H1 (cell line): ENCODE results near the gene TMA7. TPM values are rescaled to one million over a fixed set of nuclear protein-coding genes. Genes with fewer than 3 reads are reported as not detected.

Experiments used
- CTCF ChIA-PET: fragments of 300-600 bp; sonication (Branson Sonifier 250); formaldehyde crosslinking; loops from one replicate; lab custom pipeline; 2021; ENCODE audit not compliant: partially characterized antibody; lab: Charles Lee
- POLR2A ChIA-PET: fragments of 300-600 bp; sonication (Branson Sonifier 250); formaldehyde crosslinking; loops from one replicate; lab custom pipeline; 2021; ENCODE audit warnings: inconsistent platforms; ENCODE audit not compliant: partially characterized antibody; lab: Charles Lee
- DNase-seq, 2 experiments: peaks; one replicate each; pipeline versions ENCODE4 v3.0.0 to v3.0.0-alpha.2; 2010 to 2022; ENCODE audit warnings: low spot score in 2 of 2, low read depth in 1 of 2, mixed read lengths in 1 of 2
- FAIRE-seq: peaks from 2 replicates; lab custom pipeline; 2011; peaks lifted over from hg19 to GRCh38; lab: Jason Lieb, UNC
- H2AFZ ChIP-seq: 2 replicates; pipeline ENCODE4 v1.8.1; 2012; ENCODE audit warnings: low read length, inconsistent platforms
- H2AK5ac ChIP-seq: 2 replicates; pipeline ENCODE4 v1.6.1; 2013; ENCODE audit warnings: low read depth, low read length
- H2BK120ac ChIP-seq: replicated peaks from 2 replicates; pipeline ENCODE3; 2013; ENCODE audit warnings: low read depth, low read length, inconsistent platforms
- H2BK12ac ChIP-seq: 2 replicates; pipeline ENCODE4 v1.6.1; 2013; ENCODE audit warnings: low read depth, low read length
- H2BK15ac ChIP-seq: 2 replicates; pipeline ENCODE4 v1.6.1; 2013; ENCODE audit warnings: low read length
- H2BK20ac ChIP-seq: 2 replicates; pipeline ENCODE4 v1.6.1; 2013; ENCODE audit warnings: low read length
- H2BK5ac ChIP-seq: 2 replicates; pipeline ENCODE4 v1.6.1; 2013; ENCODE audit warnings: low read depth, low read length
- H3K14ac ChIP-seq: 2 replicates; pipeline ENCODE4 v1.6.1; 2013; ENCODE audit warnings: inconsistent platforms; ENCODE audit not compliant: insufficient read length
- H3K18ac ChIP-seq: 2 replicates; pipeline ENCODE4 v1.6.1; 2013; ENCODE audit warnings: low read length; ENCODE audit errors: extremely low read depth
- H3K23ac ChIP-seq: 2 replicates; pipeline ENCODE4 v1.6.1; 2013; ENCODE audit warnings: inconsistent platforms; ENCODE audit not compliant: insufficient read length
- H3K23me2 ChIP-seq: 2 replicates; pipeline ENCODE4 v1.6.1; 2013; ENCODE audit warnings: low read depth, low read length
- H3K27ac ChIP-seq: 2 replicates; pipeline ENCODE4 v1.6.1; 2011; ENCODE audit warnings: low read depth, low read length, inconsistent platforms
- H3K27me3 ChIP-seq, 4 experiments: replicated peaks in 1 of 4; 1 replicate in 1 of 4; 2 replicates in 3 of 4; pipeline versions ENCODE4 v1.6.1 to v1.8.1; 2011 to 2013; ENCODE audit warnings: low read length in 3 of 4, mild to moderate bottlenecking in 3 of 4, inconsistent platforms in 2 of 4, mixed read lengths in 2 of 4, moderate library complexity in 1 of 4; ENCODE audit not compliant: control insufficient read depth in 3 of 4, insufficient read depth in 3 of 4; ENCODE audit errors: extremely low read depth in 1 of 4
- H3K36me3 ChIP-seq, 4 experiments: 2 replicates each; pipeline versions ENCODE4 v1.6.1 to v1.8.1; 2011 to 2013; ENCODE audit warnings: mild to moderate bottlenecking in 4 of 4, low read length in 3 of 4, moderate library complexity in 2 of 4, control low read depth in 1 of 4, inconsistent platforms in 1 of 4; ENCODE audit not compliant: insufficient read depth in 4 of 4, control insufficient read depth in 2 of 4
- H3K4ac ChIP-seq: replicated peaks from 2 replicates; pipeline ENCODE3; 2013; ENCODE audit warnings: low read length, low read depth, mixed read lengths, inconsistent platforms; ENCODE audit not compliant: insufficient read length
- H3K4me1 ChIP-seq, 4 experiments: replicated peaks in 1 of 4; 1 replicate in 1 of 4; 2 replicates in 3 of 4; pipeline versions ENCODE4 v1.6.1 to v1.8.1; 2011 to 2013; ENCODE audit warnings: low read length in 3 of 4, inconsistent platforms in 2 of 4, mixed read lengths in 1 of 4; ENCODE audit not compliant: insufficient read depth in 4 of 4, control insufficient read depth in 3 of 4
- H3K4me2 ChIP-seq, 2 experiments: 2 replicates each; pipeline versions ENCODE4 v1.6.1 to v1.8.1; 2011 to 2013; ENCODE audit warnings: low read depth in 2 of 2, low read length in 2 of 2, control low read depth in 1 of 2, inconsistent platforms in 1 of 2, mild to moderate bottlenecking in 1 of 2; ENCODE audit not compliant: insufficient read depth in 1 of 2
- H3K4me3 ChIP-seq, 4 experiments: fragments of 200-600, 300-600 bp in 1 of 4; sonication (generic), shearing (Covaris generic), sonication (Bioruptor Twin) in 1 of 4; 2 replicates each; pipeline versions ENCODE4 v1.5.1 to v1.8.1; 2011 to 2016; ENCODE audit warnings: low read length in 4 of 4, low read depth in 3 of 4, control low read depth in 2 of 4, inconsistent platforms in 2 of 4, mild to moderate bottlenecking in 2 of 4, mixed read lengths in 1 of 4, moderate library complexity in 1 of 4; ENCODE audit not compliant: insufficient read depth in 2 of 4; ENCODE audit errors: extremely low read depth in 1 of 4
- H3K56ac ChIP-seq: replicated peaks from 2 replicates; pipeline ENCODE3; 2013; ENCODE audit warnings: low read depth, mild to moderate bottlenecking, mixed read lengths, low read length, inconsistent platforms; ENCODE audit not compliant: insufficient read length
- H3K79me1 ChIP-seq: 2 replicates; pipeline ENCODE4 v1.6.1; 2013; ENCODE audit warnings: low read depth, low read length, control low read depth
- H3K79me2 ChIP-seq, 2 experiments: 2 replicates each; pipeline versions ENCODE4 v1.6.1 to v1.8.1; 2012 to 2013; ENCODE audit warnings: low read length in 2 of 2, mild to moderate bottlenecking in 2 of 2, inconsistent platforms in 1 of 2; ENCODE audit not compliant: insufficient read depth in 2 of 2, control insufficient read depth in 1 of 2
- H3K9ac ChIP-seq, 4 experiments: replicated peaks in 1 of 4; 1 replicate in 1 of 4; 2 replicates in 3 of 4; pipeline versions ENCODE4 v1.6.1 to v1.8.1; 2011 to 2013; ENCODE audit warnings: low read depth in 3 of 4, low read length in 3 of 4, control low read depth in 2 of 4, mild to moderate bottlenecking in 2 of 4, moderate library complexity in 2 of 4, inconsistent platforms in 1 of 4; ENCODE audit errors: extremely low read depth in 1 of 4
- H3K9me3 ChIP-seq, 2 experiments: 2 replicates each; pipeline versions ENCODE4 v1.6.1 to v1.8.1; 2012 to 2013; ENCODE audit warnings: mild to moderate bottlenecking in 2 of 2, moderate library complexity in 2 of 2, control low read depth in 1 of 2, inconsistent platforms in 1 of 2, low read depth in 1 of 2, low read length in 1 of 2, mixed read lengths in 1 of 2; ENCODE audit not compliant: insufficient read depth in 2 of 2
- H4K20me1 ChIP-seq, 2 experiments: replicated peaks in 1 of 2; 2 replicates each; pipeline versions ENCODE3 to v1.8.1; 2011 to 2013; ENCODE audit warnings: inconsistent platforms in 2 of 2, low read length in 2 of 2, mild to moderate bottlenecking in 1 of 2; ENCODE audit not compliant: insufficient read depth in 2 of 2, control insufficient read depth in 1 of 2
- H4K5ac ChIP-seq: 2 replicates; pipeline ENCODE4 v1.6.1; 2013; ENCODE audit warnings: low read length, low read depth, mixed read lengths, inconsistent platforms; ENCODE audit not compliant: insufficient read length
- H4K8ac ChIP-seq: 2 replicates; pipeline ENCODE4 v1.8.0; 2013; ENCODE audit warnings: mild to moderate bottlenecking, moderate library complexity, low read length, inconsistent platforms; ENCODE audit not compliant: insufficient read depth; ENCODE audit errors: extremely low read depth
- H4K91ac ChIP-seq: replicated peaks from 2 replicates; pipeline ENCODE3; 2013; ENCODE audit warnings: low read length, mixed read lengths, inconsistent platforms; ENCODE audit not compliant: insufficient read length
- BRCA1 ChIP-seq: IDR thresholded peaks from 2 replicates; pipeline ENCODE4 v1.6.1; 2012; ENCODE audit warnings: low read depth, low read length, improper control_type of control experiment
- EP300 ChIP-seq, 2 experiments: IDR thresholded peaks; 1 replicate in 1 of 2; 2 replicates in 1 of 2; pipeline ENCODE4 v1.6.1; 2011 to 2012; ENCODE audit warnings: low read depth in 2 of 2, low read length in 2 of 2, mild to moderate bottlenecking in 2 of 2, borderline replicate concordance in 1 of 2, inconsistent platforms in 1 of 2, moderate library complexity in 1 of 2
- KDM1A ChIP-seq: fragments of 200-600, 300-600 bp; sonication (generic); IDR thresholded peaks from 2 replicates; pipeline ENCODE4 v1.7.1; 2016; ENCODE audit warnings: mild to moderate bottlenecking, low read length, borderline replicate concordance
- POU5F1 ChIP-seq: IDR thresholded peaks from 2 replicates; pipeline ENCODE4 v1.6.1; 2011; ENCODE audit warnings: low read depth, mild to moderate bottlenecking, low read length, moderate library complexity
- RNF2 ChIP-seq: fragments of 200-900, 300-1000 bp; sonication (generic); IDR thresholded peaks from 2 replicates; pipeline ENCODE4 v1.7.1; 2016; ENCODE audit warnings: borderline replicate concordance, low read depth, mild to moderate bottlenecking, antibody characterized with exemption, low read length; ENCODE audit not compliant: poor library complexity, severe bottlenecking; ENCODE audit errors: missing control alignments
- SIRT6 ChIP-seq: IDR thresholded peaks from one replicate; pipeline ENCODE4 v1.7.1; 2012; ENCODE audit warnings: low read length, inconsistent platforms
- YY1 ChIP-seq: IDR thresholded peaks from 2 replicates; pipeline ENCODE4 v1.6.1; 2011; ENCODE audit warnings: low read depth, mild to moderate bottlenecking, low read length
- WGBS, 2 experiments: shearing (Covaris generic) in 1 of 2; methylation state at CpG; one replicate each; pipeline versions ENCODE4 v1.1.6 to v1.1.7; 2013 to 2015; ENCODE audit warnings: low lambda C conversion rate in 2 of 2, mixed read lengths in 2 of 2, inconsistent platforms in 1 of 2, low coverage in 1 of 2, missing lambda C conversion rate in 1 of 2; ENCODE audit not compliant: insufficient replicate concordance in 2 of 2, insufficient coverage in 1 of 2, insufficient read length in 1 of 2; ENCODE audit errors: extremely low coverage in 1 of 2, missing lambda C conversion rate in 1 of 2; 5-methylcytosine and 5-hydroxymethylcytosine counted together
- polyA plus RNA-seq, 7 experiments: library from polyadenylated mRNA; depleted of rRNA in 3 of 7; stranded (reverse) in 5 of 7; unstranded in 2 of 7; fragments of >200 nt in 5 of 7; fragments of 200-250 nt in 2 of 7; gene quantifications; 1 replicate in 5 of 7; 2 replicates in 1 of 7; 4 replicates in 1 of 7; pipeline versions ENCODE4 v1.2.1 to v1.2.3, GENCODE V29; 2011 to 2013; ENCODE audit warnings: missing spikeins in 2 of 7, mixed read lengths in 2 of 7
- total RNA-seq: library from RNA; stranded (reverse); fragmentation: NEBNext Ultra II Directional; extraction: Animal tissue kit (Norgen Biotek cat#: 25700); gene quantifications from 2 replicates; pipeline ENCODE4 v1.2.1, GENCODE V29; 2021

Gene TMA7
- total and polyA plus RNA-seq, 2 of the 8 experiments (the other 6 are each of a cell fraction or from before 2014, with no cell fraction given) = 138 to 305 TPM

- no peaks in the 10 kb centered on the region; the same call in 1 of the 2 replicates for H3K79me1 ChIP-seq
- H3K9ac ChIP-seq = no peak overlapping the region
- H3K4me3 ChIP-seq = no peak overlapping the region
- H3K23me2 ChIP-seq = no peaks in the 10 kb centered on the region
- H2BK120ac ChIP-seq = no peak overlapping the region
- H2BK5ac ChIP-seq = no peak overlapping the region
- H3K27ac ChIP-seq = no peak overlapping the region
- H3K23ac ChIP-seq = no peak overlapping the region
- H3K18ac ChIP-seq = no peak overlapping the region
- ChIA-PET CTCF (interaction anchor here (0.7 to 7.7 kb wide), 8 partner anchors 10 to 139 kb away, joined by 3 to 130 read pairs (median 6); partner anchors contain the start of gene PLXNB1), POLR2A (interaction anchor here (20.2 to 31.5 kb wide), 2 partner anchors 3 to 12 kb away, joined by 650 read pairs; partner anchors contain the start of gene PLXNB1)
- H3K4me1 ChIP-seq = no peaks in the 10 kb centered on the region
- no peak overlapping the region for H2AK5ac ChIP-seq
- no peaks in the 10 kb centered on the region for H3K9me3 ChIP-seq
- no peaks in the 10 kb centered on the region for H3K27me3 ChIP-seq
- H4K91ac ChIP-seq = no peak overlapping the region
- no peak overlapping the region for H2BK15ac ChIP-seq
- no peak overlapping the region for H3K14ac ChIP-seq
- no peak overlapping the region for H2BK20ac ChIP-seq
- no peak overlapping the region for H2AFZ ChIP-seq
- no peak overlapping the region for H3K56ac ChIP-seq
- peaks cover 75 to 94% (median 89%) of the 10 kb centered on the region in 4 experiments for H3K36me3 ChIP-seq
- DNase-seq (no peak), FAIRE-seq (no peak)
- no peaks in the 10 kb centered on the region for H3K79me2 ChIP-seq
- H4K20me1 ChIP-seq = peaks cover 6 to 48% of the 10 kb centered on the region in 2 experiments
- H2BK12ac ChIP-seq = no peak overlapping the region
- 90% methylated on average over 12 of the region's 16 CpGs; no CpG with 5 or more reads in 1 of the 2 experiments for WGBS, 2 experiments
- H4K5ac ChIP-seq = no peak overlapping the region
- H4K8ac ChIP-seq = no peak overlapping the region
- no peak overlapping the region for H3K4me2 ChIP-seq
- H3K4ac ChIP-seq = no peak overlapping the region
- TF ChIP-seq KDM1A (no peak), EP300 (IDR thresholded peaks at IDR 0.05; ENCODE audit: borderline replicate concordance in 1 of 2, low read depth in 2 of 2, low read length in 2 of 2) (no peak), YY1 (no peak), BRCA1 (no peak), POU5F1 (no peak), SIRT6 (no peak), RNF2 (no peak)
Measured at GRCh38 chr3:48410205-48411040, 29.6 kb upstream of the TMA7 start.
